Measurements from ENCODE around the gene CRTC1.

DNA sequence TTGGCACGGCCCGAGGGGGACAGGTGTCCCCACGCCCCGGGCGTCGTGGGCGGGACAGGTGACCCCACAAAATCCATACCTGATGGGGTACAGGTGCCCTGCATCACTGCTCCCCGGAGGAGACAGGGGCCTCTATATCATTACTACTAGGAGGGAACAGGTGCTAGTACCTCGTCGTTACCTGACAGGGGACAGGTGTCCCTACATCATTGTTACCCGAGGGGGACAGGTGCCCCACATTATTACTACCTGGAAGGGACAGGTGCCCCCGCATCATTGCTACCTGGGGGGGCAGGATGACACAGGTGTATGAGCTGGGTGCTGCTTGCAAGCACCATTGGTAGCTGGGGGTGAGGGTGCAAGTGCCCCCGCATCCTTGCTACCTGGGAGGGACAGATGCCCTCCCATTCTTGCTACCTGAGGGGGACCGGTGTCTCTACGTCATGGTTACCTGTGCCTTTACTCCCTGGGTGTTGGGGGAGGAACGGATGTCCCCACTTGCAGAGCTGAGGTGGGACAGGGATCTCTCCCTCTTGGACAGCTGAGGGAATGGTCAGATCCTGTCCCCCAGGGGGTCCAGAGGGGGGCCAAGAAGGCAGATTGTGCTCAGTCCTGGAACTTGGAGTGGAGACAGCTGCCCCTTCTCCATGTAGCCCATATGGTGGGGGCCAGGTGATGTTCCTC lies 620 bp downstream of the CRTC1 start:
- no peak for TF ChIP-seq EZH2 (IDR thresholded peaks at IDR 0.05; ENCODE audit: borderline replicate concordance, low read depth, low read length, severe bottlenecking)
- TF ChIP-seq, protein P1, sequence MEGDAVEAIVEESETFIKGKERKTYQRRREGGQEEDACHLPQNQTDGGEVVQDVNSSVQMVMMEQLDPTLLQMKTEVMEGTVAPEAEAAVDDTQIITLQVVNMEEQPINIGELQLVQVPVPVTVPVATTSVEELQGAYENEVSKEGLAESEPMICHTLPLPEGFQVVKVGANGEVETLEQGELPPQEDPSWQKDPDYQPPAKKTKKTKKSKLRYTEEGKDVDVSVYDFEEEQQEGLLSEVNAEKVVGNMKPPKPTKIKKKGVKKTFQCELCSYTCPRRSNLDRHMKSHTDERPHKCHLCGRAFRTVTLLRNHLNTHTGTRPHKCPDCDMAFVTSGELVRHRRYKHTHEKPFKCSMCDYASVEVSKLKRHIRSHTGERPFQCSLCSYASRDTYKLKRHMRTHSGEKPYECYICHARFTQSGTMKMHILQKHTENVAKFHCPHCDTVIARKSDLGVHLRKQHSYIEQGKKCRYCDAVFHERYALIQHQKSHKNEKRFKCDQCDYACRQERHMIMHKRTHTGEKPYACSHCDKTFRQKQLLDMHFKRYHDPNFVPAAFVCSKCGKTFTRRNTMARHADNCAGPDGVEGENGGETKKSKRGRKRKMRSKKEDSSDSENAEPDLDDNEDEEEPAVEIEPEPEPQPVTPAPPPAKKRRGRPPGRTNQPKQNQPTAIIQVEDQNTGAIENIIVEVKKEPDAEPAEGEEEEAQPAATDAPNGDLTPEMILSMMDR (IDR thresholded peaks at IDR 0.05; ENCODE audit: borderline replicate concordance, extremely low read depth, low read length, poor library complexity, severe bottlenecking), result no peak
